ENCODE measurements around the gene REC8. TPM values are rescaled to one million over a fixed set of nuclear protein-coding genes. Genes with fewer than 3 reads are reported as not detected.

REC8 gene
- total and polyA plus RNA-seq, 10 of the 15 experiments (the other 5 are each of a cell fraction or from before 2014, with no cell fraction given) = 4.2 to 76.9 (median 29.1) TPM

DNA sequence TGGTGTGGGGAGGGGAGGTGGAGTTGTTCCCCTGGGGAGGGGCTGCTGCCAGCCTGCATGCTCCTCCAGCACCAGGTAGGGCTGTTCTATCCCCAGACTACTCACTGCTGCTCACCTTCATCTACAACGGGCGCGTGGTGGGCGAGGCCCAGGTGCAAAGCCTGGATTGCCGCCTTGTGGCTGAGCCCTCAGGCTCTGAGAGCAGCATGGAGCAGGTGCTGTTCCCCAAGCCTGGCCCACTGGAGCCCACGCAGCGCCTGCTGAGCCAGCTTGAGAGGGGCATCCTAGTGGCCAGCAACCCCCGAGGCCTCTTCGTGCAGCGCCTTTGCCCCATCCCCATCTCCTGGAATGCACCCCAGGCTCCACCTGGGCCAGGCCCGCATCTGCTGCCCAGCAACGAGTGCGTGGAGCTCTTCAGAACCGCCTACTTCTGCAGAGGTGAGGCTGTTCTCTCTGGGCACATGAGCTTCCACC, 7.3 kb upstream of the REC8 start (continued):
- TF ChIP-seq, protein P1, sequence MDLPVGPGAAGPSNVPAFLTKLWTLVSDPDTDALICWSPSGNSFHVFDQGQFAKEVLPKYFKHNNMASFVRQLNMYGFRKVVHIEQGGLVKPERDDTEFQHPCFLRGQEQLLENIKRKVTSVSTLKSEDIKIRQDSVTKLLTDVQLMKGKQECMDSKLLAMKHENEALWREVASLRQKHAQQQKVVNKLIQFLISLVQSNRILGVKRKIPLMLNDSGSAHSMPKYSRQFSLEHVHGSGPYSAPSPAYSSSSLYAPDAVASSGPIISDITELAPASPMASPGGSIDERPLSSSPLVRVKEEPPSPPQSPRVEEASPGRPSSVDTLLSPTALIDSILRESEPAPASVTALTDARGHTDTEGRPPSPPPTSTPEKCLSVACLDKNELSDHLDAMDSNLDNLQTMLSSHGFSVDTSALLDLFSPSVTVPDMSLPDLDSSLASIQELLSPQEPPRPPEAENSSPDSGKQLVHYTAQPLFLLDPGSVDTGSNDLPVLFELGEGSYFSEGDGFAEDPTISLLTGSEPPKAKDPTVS (IDR thresholded peaks at IDR 0.05; ENCODE audit: low read depth, low read length) = no peak

DNA sequence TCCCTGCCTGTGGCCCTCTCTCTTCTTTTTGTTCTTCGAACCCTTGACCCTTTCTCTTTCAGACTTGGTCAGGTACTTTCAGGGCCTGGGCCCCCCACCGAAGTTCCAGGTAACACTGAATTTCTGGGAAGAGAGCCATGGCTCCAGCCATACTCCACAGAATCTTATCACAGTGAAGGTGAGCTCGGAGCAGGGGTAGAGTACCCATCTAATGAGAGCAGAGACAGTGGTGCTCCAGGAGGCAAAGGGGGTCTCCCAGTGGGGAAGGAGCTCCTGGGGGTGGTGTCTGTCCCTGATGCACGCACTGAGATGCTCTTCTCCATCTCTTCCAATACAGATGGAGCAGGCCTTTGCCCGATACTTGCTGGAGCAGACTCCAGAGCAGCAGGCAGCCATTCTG, 6.1 kb upstream of the REC8 start:
- ATAC-seq (no peak), FAIRE-seq (no peak), DNase-seq (ENCODE audit: low read depth, low spot score) (no peak)
- Histone ChIP-seq H3K4me3 (no peak overlapping the region), H3K9ac (ENCODE audit: control insufficient read depth, insufficient read depth, low read length) (no peak overlapping the region), H3K9me3 (replicated peaks; ENCODE audit: control insufficient read depth, insufficient read depth, low read length) (no peaks in the 10 kb centered on the region), H2AFZ (ENCODE audit: control insufficient read depth, low read depth, low read length) (no peak overlapping the region), H4K20me1 (ENCODE audit: control insufficient read depth, insufficient read depth) (no peaks in the 10 kb centered on the region), H3K36me3 (ENCODE audit: control insufficient read depth in 2 of 2, insufficient read depth in 2 of 2, low read length in 1 of 2) (peaks cover 30 to 49% of the 10 kb centered on the region in 2 experiments), H3K4me2 (ENCODE audit: control insufficient read depth, insufficient read depth) (peak overlapping the region; percentile 7; the same call in 1 of the 2 replicates), H3K79me2 (ENCODE audit: control insufficient read depth, insufficient read depth, low read length) (peaks cover 43% of the 10 kb centered on the region), H3K27ac (ENCODE audit: control insufficient read depth, insufficient read depth) (no peak overlapping the region), H3K4me1 (ENCODE audit: control insufficient read depth, insufficient read depth, low read length) (peaks cover 29% of the 10 kb centered on the region), H3K27me3 (replicated peaks in 1 of 2; ENCODE audit: control insufficient read depth in 2 of 2, insufficient read depth in 2 of 2, low read length in 1 of 2) (no peaks in the 10 kb centered on the region)
- ChIA-PET POLR2A (interaction anchor here (1.0 kb wide), 1 partner anchor 30 kb away, joined by 3 read pairs; no protein-coding TSS in a partner anchor), CTCF (no interaction called here), SMC1A (ENCODE audit: uncharacterized antibody, unreplicated experiment) (no interaction called here), RAD21 (ENCODE audit: unreplicated experiment) (no interaction called here)
- intact Hi-C loops (cut with micrococcal nuclease; ENCODE audit: unreplicated experiment) = no loop called here
- in situ Hi-C loops (cut with MboI) = no loop called here
- WGBS (ENCODE audit: insufficient coverage, insufficient replicate concordance, low lambda C conversion rate, missing lambda C conversion rate) = 96% methylated on average over 4 of the region's 5 CpGs
- TF ChIP-seq MYC (IDR thresholded peaks at IDR 0.05; ENCODE audit: insufficient read depth, insufficient read length, insufficient replicate concordance, low read length, severe bottlenecking) = no peak
- peak; percentile 61 for TF ChIP-seq POLR2AphosphoS5 (IDR thresholded peaks at IDR 0.05; ENCODE audit: low read length)
- no peak for TF ChIP-seq SIN3A (IDR thresholded peaks at IDR 0.05; ENCODE audit: low read depth, low read length)
- TF ChIP-seq NRF1 (conservative IDR thresholded peaks at IDR 0.05; ENCODE audit: low read depth, low read length) = no peak
- TF ChIP-seq, protein P2, sequence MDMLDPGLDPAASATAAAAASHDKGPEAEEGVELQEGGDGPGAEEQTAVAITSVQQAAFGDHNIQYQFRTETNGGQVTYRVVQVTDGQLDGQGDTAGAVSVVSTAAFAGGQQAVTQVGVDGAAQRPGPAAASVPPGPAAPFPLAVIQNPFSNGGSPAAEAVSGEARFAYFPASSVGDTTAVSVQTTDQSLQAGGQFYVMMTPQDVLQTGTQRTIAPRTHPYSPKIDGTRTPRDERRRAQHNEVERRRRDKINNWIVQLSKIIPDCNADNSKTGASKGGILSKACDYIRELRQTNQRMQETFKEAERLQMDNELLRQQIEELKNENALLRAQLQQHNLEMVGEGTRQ (IDR thresholded peaks at IDR 0.05; ENCODE audit: borderline replicate concordance, low read depth, low read length) = no peak
- no peak for TF ChIP-seq POLR2AphosphoS2 (IDR thresholded peaks at IDR 0.05; ENCODE audit: low read depth, low read length)
- TF ChIP-seq, protein P3, sequence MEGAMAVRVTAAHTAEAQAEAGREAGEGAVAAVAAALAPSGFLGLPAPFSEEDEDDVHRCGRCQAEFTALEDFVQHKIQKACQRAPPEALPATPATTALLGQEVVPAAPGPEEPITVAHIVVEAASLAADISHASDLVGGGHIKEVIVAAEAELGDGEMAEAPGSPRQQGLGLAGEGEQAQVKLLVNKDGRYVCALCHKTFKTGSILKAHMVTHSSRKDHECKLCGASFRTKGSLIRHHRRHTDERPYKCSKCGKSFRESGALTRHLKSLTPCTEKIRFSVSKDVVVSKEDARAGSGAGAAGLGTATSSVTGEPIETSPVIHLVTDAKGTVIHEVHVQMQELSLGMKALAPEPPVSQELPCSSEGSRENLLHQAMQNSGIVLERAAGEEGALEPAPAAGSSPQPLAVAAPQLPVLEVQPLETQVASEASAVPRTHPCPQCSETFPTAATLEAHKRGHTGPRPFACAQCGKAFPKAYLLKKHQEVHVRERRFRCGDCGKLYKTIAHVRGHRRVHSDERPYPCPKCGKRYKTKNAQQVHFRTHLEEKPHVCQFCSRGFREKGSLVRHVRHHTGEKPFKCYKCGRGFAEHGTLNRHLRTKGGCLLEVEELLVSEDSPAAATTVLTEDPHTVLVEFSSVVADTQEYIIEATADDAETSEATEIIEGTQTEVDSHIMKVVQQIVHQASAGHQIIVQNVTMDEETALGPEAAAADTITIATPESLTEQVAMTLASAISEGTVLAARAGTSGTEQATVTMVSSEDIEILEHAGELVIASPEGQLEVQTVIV (IDR thresholded peaks at IDR 0.05; ENCODE audit: borderline replicate concordance, partially characterized antibody) = no peak
- TF ChIP-seq CEBPB (IDR thresholded peaks at IDR 0.05; ENCODE audit: borderline replicate concordance in 1 of 2, low read depth in 2 of 2, low read length in 2 of 2) = no peak
- BruUV-seq (replicated peaks) = no TSS peak
